HepG2 (cell line): ENCODE measurements around the gene TMPRSS7. TPM values are rescaled to one million over a fixed set of nuclear protein-coding genes. Genes with fewer than 3 reads are reported as not detected.

ENCODE experiments used
- ATAC-seq: fragments of 200-7000 bp; cut with Tn5 transposase; 3 replicates; pipeline ENCODE4 v1.9.1; 2020; ENCODE audit warnings: mild to moderate bottlenecking, moderate library complexity
- BruUV-seq: library from RNA; stranded (reverse); fragments of 400-500 nt; replicated peaks from 2 replicates; lab custom pipeline; 2021; lab: Mats Ljungman, UMichigan
- CTCF ChIA-PET: fragments of 300-600 bp; formaldehyde crosslinking; extraction: SDS; loops from one replicate; lab custom pipeline; 2021; ENCODE audit warnings: low total read pairs, inconsistent platforms, low intra/inter-chr PET ratio; lab: Yijun Ruan, JAX
- POLR2A ChIA-PET: fragments of 350-600 bp; sonication (Branson Sonifier 250); formaldehyde crosslinking; loops from one replicate; lab custom pipeline; 2020; ENCODE audit warnings: antibody characterized with exemption, inconsistent platforms; lab: Yijun Ruan, JAX
- DNase-seq: peaks from one replicate; pipeline ENCODE4 v3.0.0-alpha.2; 2015; ENCODE audit warnings: low spot score
- FAIRE-seq: peaks from 3 replicates; lab custom pipeline; 2011; peaks lifted over from hg19 to GRCh38; lab: Jason Lieb, UNC
- H2AFZ ChIP-seq: one replicate; pipeline ENCODE4 v1.6.1; 2011; ENCODE audit warnings: low read length, inconsistent platforms
- H3K27ac ChIP-seq: fragments of 300-600 bp; 3 replicates; pipeline ENCODE4 v1.8.0; 2011; ENCODE audit warnings: mixed run types, mild to moderate bottlenecking, mixed read lengths, low read length, inconsistent platforms; ENCODE audit not compliant: insufficient read depth; ENCODE audit errors: extremely low read length
- H3K27me3 ChIP-seq, 2 experiments: fragments of 200-600 bp in 1 of 2; 2 replicates in 1 of 2; 3 replicates in 1 of 2; pipeline versions ENCODE4 v1.6.0 to v1.8.0; 2011; ENCODE audit warnings: low read length in 2 of 2, mild to moderate bottlenecking in 2 of 2, moderate library complexity in 2 of 2, inconsistent platforms in 1 of 2; ENCODE audit not compliant: insufficient read depth in 2 of 2, control insufficient read depth in 1 of 2
- H3K36me3 ChIP-seq, 2 experiments: fragments of 200-600 bp in 1 of 2; replicated peaks in 1 of 2; 2 replicates in 1 of 2; 3 replicates in 1 of 2; pipeline versions ENCODE4 v1.5.1 to v1.8.0; 2011; ENCODE audit warnings: low read length in 2 of 2, inconsistent platforms in 1 of 2; ENCODE audit not compliant: insufficient read depth in 2 of 2, control insufficient read depth in 1 of 2
- H3K4me1 ChIP-seq: 2 replicates; pipeline ENCODE4 v1.5.1; 2012; ENCODE audit warnings: low read length, inconsistent platforms; ENCODE audit not compliant: insufficient read depth
- H3K4me2 ChIP-seq: 2 replicates; pipeline ENCODE4 v1.6.0; 2011; ENCODE audit warnings: low read depth, low read length, inconsistent platforms
- H3K4me3 ChIP-seq, 3 experiments: fragments of 200-600 bp in 1 of 3; sonication (generic), shearing (Covaris generic) in 1 of 3; replicated peaks in 1 of 3; 2 replicates each; pipeline ENCODE4 v1.5.1; 2011 to 2016; ENCODE audit warnings: low read length in 3 of 3, inconsistent platforms in 2 of 3, low read depth in 2 of 3, mild to moderate bottlenecking in 2 of 3, control low read depth in 1 of 3, mixed read lengths in 1 of 3; ENCODE audit not compliant: insufficient read depth in 1 of 3
- H3K79me2 ChIP-seq: one replicate; pipeline ENCODE4 v1.6.1; 2011; ENCODE audit warnings: low read length, inconsistent platforms; ENCODE audit not compliant: insufficient read depth
- H3K9ac ChIP-seq: 2 replicates; pipeline ENCODE4 v1.6.0; 2011; ENCODE audit warnings: mild to moderate bottlenecking, low read depth, low read length, inconsistent platforms; ENCODE audit not compliant: insufficient read depth
- H3K9me3 ChIP-seq: 2 replicates; pipeline ENCODE4 v1.5.1; 2012; ENCODE audit warnings: mild to moderate bottlenecking, low read length
- H4K20me1 ChIP-seq: 2 replicates; pipeline ENCODE4 v1.6.0; 2011; ENCODE audit warnings: inconsistent platforms, mild to moderate bottlenecking, low read length, moderate library complexity; ENCODE audit not compliant: insufficient read depth
- ATF2 ChIP-seq: sonication (generic); formaldehyde crosslinking; IDR thresholded peaks from 2 replicates; pipeline ENCODE4 v1.4.0; 2020; ENCODE audit warnings: missing genetic modification reagents
- ATF6 ChIP-seq: sonication (generic); formaldehyde crosslinking; conservative IDR thresholded peaks from 2 replicates; pipeline ENCODE4 v1.4.0; 2020; ENCODE audit warnings: missing genetic modification reagents
- ATM ChIP-seq: fragments of 450-650 bp; IDR thresholded peaks from 2 replicates; pipeline ENCODE4 v1.7.1; 2017; ENCODE audit warnings: mild to moderate bottlenecking, borderline replicate concordance
- FOXM1 ChIP-seq: sonication (generic); formaldehyde crosslinking; IDR thresholded peaks from 2 replicates; pipeline ENCODE4 v1.5.0; 2020; ENCODE audit warnings: missing genetic modification reagents
- KLF13 ChIP-seq: sonication (generic); formaldehyde crosslinking; IDR thresholded peaks from 2 replicates; pipeline ENCODE4 v1.4.0; 2020; ENCODE audit warnings: mild to moderate bottlenecking, missing genetic modification reagents
- MEF2D ChIP-seq: sonication (generic); formaldehyde crosslinking; IDR thresholded peaks from 2 replicates; pipeline ENCODE4 v1.5.1; 2020; ENCODE audit warnings: mild to moderate bottlenecking, missing genetic modification reagents
- MLX ChIP-seq: IDR thresholded peaks from 2 replicates; pipeline ENCODE4 v1.6.1; 2016
- NFRKB ChIP-seq: fragments of 450-650 bp; IDR thresholded peaks from 2 replicates; pipeline ENCODE4 v1.6.1; 2017
- PCBP1 ChIP-seq: fragments of 200-400 bp; formaldehyde crosslinking; IDR thresholded peaks from 2 replicates; pipeline ENCODE4 v1.6.1; 2017; ENCODE audit warnings: mild to moderate bottlenecking, low read depth, low read length, borderline replicate concordance
- PLRG1 ChIP-seq: fragments of 450-650 bp; conservative IDR thresholded peaks from 2 replicates; pipeline ENCODE4 v1.6.1; 2016
- RCOR2 ChIP-seq: IDR thresholded peaks from 2 replicates; pipeline ENCODE4 v1.6.1; 2016; ENCODE audit warnings: missing biosample characterization, missing genetic modification reagents
- SOX5 ChIP-seq: IDR thresholded peaks from 2 replicates; pipeline ENCODE4 v1.6.1; 2016; ENCODE audit warnings: borderline replicate concordance
- ZC3H4 ChIP-seq: sonication (generic); formaldehyde crosslinking; IDR thresholded peaks from 2 replicates; pipeline ENCODE4 v1.4.0; 2020; ENCODE audit warnings: missing genetic modification reagents, borderline replicate concordance
- ZNF768 ChIP-seq: sonication (generic); formaldehyde crosslinking; IDR thresholded peaks from 2 replicates; pipeline ENCODE4 v1.4.0; 2020; ENCODE audit warnings: missing genetic modification reagents
- WGBS: methylation state at CpG from one replicate; pipeline ENCODE4 v1.1.6; 2017; ENCODE audit warnings: low lambda C conversion rate; 5-methylcytosine and 5-hydroxymethylcytosine counted together
- in situ Hi-C: cut with HindIII; loops from 2 replicates; pipeline ENCODE4 v1.10.0; 2017; ENCODE audit warnings: low pct_unique_long_range_greater_than_20kb; ENCODE audit not compliant: extremely low pct_ligation_motif_present
- intact Hi-C: fragments of 100-400 bp; cut with micrococcal nuclease; formaldehyde crosslinking; loops from one replicate; pipeline ENCODE4 v1.10.0; 2022; ENCODE audit not compliant: unreplicated experiment
- polyA plus RNA-seq, 8 experiments: library from polyadenylated mRNA; depleted of rRNA in 3 of 8; stranded (reverse) in 7 of 8; unstranded in 1 of 8; fragments of >200 nt; fragmentation: Illumina TruSeq in 4 of 8; extraction: Trizol in 4 of 8; gene quantifications; 2 replicates each; pipeline versions ENCODE4 v1.2.1 to v1.2.3, GENCODE V29; 2011 to 2016; ENCODE audit warnings: low read depth in 4 of 8, missing spikeins in 1 of 8, mixed read lengths in 1 of 8; ENCODE audit not compliant: insufficient read depth in 1 of 8
- total RNA-seq, 5 experiments: library from RNA; depleted of rRNA; stranded (reverse); fragments of >200 nt; fragmentation: Illumina TruSeq; extraction: Trizol; gene quantifications; 2 replicates each; pipeline ENCODE4 v1.2.3, GENCODE V29; 2016; ENCODE audit warnings: low read depth in 1 of 5

Gene TMPRSS7
- total and polyA plus RNA-seq, 2 of the 13 experiments (the other 11 are each of a cell fraction or from before 2014, with no cell fraction given): not detected

DNA sequence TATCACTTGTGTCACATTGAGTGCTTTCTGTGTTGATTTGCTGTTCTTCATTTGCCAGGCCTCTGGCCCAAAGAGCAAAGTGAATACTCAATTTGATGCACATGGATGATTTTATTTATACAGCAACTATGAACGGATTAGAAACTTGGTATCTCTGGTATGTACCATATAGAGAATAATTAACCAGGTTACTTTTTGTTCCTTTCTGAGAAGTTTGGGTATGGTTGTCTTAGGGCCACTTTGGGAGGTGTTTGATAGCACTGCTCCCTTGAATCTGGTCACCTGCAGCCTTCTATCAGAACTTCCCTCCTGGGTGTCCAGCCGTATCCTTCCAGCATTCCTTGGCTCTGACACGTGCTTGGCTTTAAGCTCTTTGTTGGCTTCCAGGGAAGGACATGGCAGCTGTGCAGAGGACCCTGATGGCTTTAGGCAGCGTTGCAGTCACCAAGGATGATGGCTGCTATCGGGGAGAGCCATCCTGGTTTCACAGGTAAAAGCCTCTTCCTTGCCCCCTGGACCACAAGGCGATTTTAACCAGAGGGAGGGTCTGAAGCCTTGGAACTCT, 23.1 kb upstream of the TMPRSS7 start:
- no peak for ATAC-seq
- Histone ChIP-seq H3K4me2 (no peak overlapping the region), H4K20me1 (no peaks in the 10 kb centered on the region), H3K9ac (no peak overlapping the region), H3K9me3 (no peaks in the 10 kb centered on the region), H3K27ac (no peak overlapping the region), H3K4me1 (peaks cover 17% of the 10 kb centered on the region), H3K4me3 (no peak overlapping the region), H3K27me3 (peaks cover 0 to 5% of the 10 kb centered on the region in 2 experiments; a peak in 1 of 5 replicates), H3K36me3 (no peaks in the 10 kb centered on the region), H3K79me2 (no peaks in the 10 kb centered on the region), H2AFZ (no peak overlapping the region)
- ChIA-PET CTCF (no interaction called here), POLR2A (no interaction called here)
- TF ChIP-seq SOX5 (CRISPR knock-in tag) (no peak), RCOR2 (CRISPR knock-in tag) (no peak), PCBP1 (no peak), ZNF768 (CRISPR knock-in tag) (no peak)
- WGBS: 24% methylated on average over 5 of the region's 6 CpGs
- DNase-seq: no peak
- BruUV-seq: no TSS peak
- FAIRE-seq: no peak
- in situ Hi-C loops (no loop called here), intact Hi-C loops (loop anchor here (10.0 kb wide), 1 partner anchor 437 kb away; no protein-coding TSS in a partner anchor)

DNA sequence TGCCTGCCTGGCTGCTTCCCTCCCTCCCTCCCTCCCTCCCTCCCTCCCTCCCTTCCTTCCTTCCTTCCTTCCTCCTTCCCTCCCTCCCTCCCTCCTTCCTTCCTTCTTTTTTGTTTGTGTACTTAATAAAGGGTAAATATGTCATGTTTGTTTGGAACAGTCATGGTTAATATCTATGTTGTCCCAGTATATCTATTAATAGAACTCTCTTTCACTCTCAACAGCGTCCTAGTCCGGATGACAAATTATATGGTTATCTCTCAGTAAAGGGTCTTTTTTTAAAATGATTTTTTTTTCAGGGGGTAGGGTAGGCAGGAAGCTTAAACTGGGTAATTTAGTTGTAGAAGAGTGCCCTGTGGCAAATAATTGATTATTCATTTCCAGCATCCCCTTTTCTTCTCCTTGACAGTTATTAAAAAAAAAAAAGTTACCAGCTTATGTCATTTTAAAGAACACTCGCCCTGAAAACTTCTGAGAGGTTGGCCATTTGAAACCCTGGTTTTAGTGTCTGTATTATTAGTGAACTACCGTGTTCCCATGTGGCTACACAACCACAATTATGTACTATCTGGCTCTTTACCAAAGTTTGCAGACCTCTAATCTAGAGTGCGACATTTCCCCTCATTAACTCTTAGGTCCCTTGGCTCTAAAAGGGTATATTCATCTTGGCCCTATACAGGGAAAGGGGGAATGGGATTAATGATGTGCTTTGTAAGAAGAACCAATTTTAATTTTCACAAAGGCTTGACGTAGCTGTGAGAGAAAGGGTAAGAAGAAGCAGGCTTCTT, 22.1 kb upstream of the TMPRSS7 start:
- peak overlapping the region; percentile 99; the same call in 1 of the 2 replicates for H3K4me2 ChIP-seq
- H3K4me3 ChIP-seq: no peak overlapping the region
- H3K9ac ChIP-seq: no peak overlapping the region
- no peaks in the 10 kb centered on the region for H3K36me3 ChIP-seq
- DNase-seq: no peak
- no peak for FAIRE-seq
- no TSS peak for BruUV-seq
- no peaks in the 10 kb centered on the region for H3K9me3 ChIP-seq
- POLR2A ChIA-PET: interaction anchor here (1.1 to 1.7 kb wide), 5 partner anchors 9 to 33 kb away, joined by 3 to 21 read pairs (median 5); partner anchors contain the start of genes ABHD10 and TAGLN3
- peaks cover 0 to 5% of the 10 kb centered on the region in 2 experiments; a peak in 1 of 5 replicates for H3K27me3 ChIP-seq
- no peak overlapping the region for H3K27ac ChIP-seq
- no peaks in the 10 kb centered on the region for H3K79me2 ChIP-seq
- H2AFZ ChIP-seq: no peak overlapping the region
- peaks cover 17% of the 10 kb centered on the region for H3K4me1 ChIP-seq
- intact Hi-C loops: loop anchor here (10.0 kb wide), 1 partner anchor 438 kb away; no protein-coding TSS in a partner anchor
- ATAC-seq: no peak
- in situ Hi-C loops: no loop called here
- H4K20me1 ChIP-seq: no peaks in the 10 kb centered on the region
- 63% methylated on average over 6 of the region's 6 CpGs for WGBS
- CTCF ChIA-PET: interaction anchor here (2.0 to 2.3 kb wide), 2 partner anchors 24 to 344 kb away, joined by 6 to 28 read pairs; no protein-coding TSS in a partner anchor
- no peak for TF ChIP-seq ZC3H4 (CRISPR knock-in tag)
- no peak for TF ChIP-seq KLF13 (CRISPR knock-in tag)
- no peak for TF ChIP-seq MLX
- TF ChIP-seq ATF6: no peak
- no peak for TF ChIP-seq NFRKB
- TF ChIP-seq FOXM1 (CRISPR knock-in tag): no peak
- no peak for TF ChIP-seq ATF2 (CRISPR knock-in tag)
- no peak for TF ChIP-seq MEF2D (CRISPR knock-in tag)
- TF ChIP-seq PLRG1: no peak
- no peak for TF ChIP-seq ATM
